TTC549 (cell line): ENCODE results near the gene GHR.
"Not testable (repeated sequence)": the region's sequence is repeated elsewhere in the genome, so short reads cannot be mapped to it uniquely, and the experiment has no call there.

Experiments
- FAIRE-seq: peaks from 2 replicates; lab custom pipeline; 2012; peaks lifted over from hg19 to GRCh38; lab: Jason Lieb, UNC

Gene GHR

DNA sequence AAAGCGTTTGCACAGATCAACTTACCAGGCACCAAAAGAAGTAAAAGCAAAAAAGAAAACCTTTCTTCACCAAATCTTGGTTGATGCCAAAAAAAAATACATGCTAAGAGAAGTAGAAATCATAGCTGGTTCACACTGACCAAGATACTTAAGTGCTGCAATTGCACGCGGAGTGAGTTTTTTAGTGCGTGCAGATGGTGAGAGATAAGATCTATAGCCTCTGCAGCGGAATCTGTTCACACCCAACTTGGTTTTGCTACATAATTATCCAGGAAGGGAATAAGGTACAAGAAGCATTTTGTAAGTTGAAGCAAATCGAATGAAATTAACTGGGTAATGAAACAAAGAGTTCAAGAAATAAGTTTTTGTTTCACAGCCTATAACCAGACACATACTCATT lies 297.0 kb downstream of the GHR start:
- FAIRE-seq: no peak

DNA sequence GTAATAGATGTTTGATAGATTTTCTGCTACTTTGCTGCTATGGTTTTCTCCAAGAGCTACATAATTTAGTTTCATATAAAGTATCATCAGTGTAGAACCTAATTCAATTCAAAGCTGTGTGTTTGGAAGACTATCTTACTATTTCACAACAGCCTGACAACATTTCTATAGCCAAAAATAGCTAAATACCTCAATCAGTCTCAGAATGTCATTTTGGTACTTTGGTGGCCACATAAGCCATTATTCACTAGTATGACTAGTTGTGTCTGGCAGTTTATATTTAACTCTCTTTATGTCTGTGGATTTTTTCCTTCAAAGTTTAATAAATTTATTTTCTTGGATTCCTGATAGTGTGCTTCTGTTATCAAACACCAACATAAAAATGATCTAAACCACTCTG lies 298.2 kb downstream of the GHR start:
- no peak for FAIRE-seq

GRCh38 chr5:42734531-42735058 lies 311.4 kb downstream of the GHR start:
- FAIRE-seq: not testable (repeated sequence)

GRCh38 chr5:42740920-42741319 lies 317.7 kb downstream of the GHR start:
- FAIRE-seq: no peak

DNA sequence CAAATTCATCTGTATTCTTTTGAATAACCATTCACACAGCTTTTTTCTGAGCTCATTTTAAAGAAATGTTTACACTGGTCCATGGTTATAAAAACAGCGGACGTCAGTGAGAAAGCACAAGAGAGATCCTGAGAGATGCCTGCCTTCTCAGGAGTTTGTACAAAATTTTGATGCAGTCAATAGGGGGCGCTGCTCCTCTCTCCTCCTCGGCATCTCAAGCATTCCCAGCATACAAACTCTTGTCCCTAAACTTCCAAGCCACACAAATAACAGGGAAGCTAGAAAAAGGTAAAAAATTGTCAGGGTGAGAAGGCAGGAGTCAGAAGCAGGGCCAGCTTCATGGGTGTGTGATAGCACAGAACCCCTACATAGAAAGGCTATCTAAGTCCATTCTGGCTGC lies 322.2 kb downstream of the GHR start:
- FAIRE-seq: no peak

DNA sequence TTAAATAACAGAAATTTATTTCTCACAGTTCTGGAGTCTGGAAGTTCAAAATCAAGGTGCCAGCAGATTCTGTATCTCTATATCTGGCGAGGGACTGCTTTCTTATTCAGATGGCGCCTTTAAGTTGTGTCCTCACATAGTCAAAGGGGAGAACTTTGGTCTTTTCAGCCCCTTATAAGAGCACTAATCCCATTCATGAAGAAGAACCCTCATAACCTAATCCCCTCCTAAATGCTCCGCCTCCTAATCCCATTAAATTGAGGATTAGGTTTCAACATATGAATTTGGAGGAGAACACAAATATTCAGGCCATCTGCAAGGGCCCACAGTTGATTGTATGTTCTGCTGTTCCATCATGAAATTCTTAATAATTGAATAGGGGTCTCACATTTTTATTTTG lies 322.6 kb downstream of the GHR start:
- no peak for FAIRE-seq

DNA sequence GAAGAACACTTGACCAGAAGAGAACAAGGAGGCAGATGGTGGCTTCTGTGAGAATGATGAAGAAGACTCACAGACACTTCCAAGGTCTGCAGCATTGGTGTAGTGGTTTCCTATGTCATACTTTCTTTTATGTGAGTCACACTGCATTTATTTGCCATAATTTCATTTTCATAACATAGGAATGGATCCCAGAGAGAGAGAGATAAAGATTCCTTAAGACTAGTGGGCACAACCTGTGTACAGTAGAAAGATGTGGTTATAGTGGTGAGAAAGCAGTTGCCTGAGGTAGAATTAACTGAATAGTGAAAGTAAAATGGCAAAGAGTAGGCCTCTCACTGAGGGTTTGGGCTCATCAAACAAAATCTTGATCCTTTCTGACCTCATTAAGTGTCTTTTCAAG lies 325.8 kb downstream of the GHR start:
- no peak for FAIRE-seq

- no peak for FAIRE-seq
Observed at GRCh38 chr5:42750507-42750906, 327.3 kb downstream of the GHR start.

DNA sequence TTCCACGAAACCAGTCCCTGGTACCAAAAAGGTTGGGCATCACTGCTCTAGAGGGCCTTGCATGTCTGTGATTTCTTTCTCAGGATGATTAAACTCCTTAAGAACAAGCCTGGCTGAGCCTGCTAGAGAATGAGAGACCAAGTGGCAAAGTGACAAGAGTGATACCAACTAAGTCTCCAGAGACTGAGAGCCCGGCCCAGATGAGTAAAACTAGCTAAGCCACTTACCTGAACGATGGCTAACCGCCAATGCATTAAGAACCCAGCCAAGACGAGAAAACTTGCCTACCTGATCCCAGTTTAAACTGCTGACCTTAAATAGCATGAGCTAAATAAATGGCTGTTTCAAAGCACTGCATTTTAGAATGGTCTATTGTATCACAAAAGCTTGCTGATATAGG lies 327.8 kb downstream of the GHR start:
- FAIRE-seq: no peak

DNA sequence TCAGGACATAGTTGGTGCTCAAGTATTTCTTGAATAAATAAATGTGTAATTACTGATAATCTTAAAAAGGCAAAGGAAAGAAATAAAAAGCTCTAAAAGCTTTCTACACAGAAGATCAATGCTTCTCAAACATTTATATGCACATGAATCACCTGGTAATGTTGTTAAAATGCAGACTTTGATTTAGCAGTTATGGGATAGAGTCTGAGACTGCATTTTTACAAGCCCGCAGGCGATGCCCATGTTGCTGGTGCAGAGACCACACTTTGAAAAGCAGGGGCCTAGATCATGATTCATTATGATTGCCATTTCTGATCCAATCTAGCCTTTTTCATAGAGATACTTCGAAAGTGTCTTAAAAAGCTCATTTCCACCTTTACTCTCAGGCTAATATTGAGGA lies 329.9 kb downstream of the GHR start:
- FAIRE-seq: no peak

- FAIRE-seq: no peak
Observed at GRCh38 chr5:42756606-42757601, 333.7 kb downstream of the GHR start, which contains the start of gene CCDC152. Gene CCDC152, plus strand, starts transcription at chr5:42756818. Its CDS starts 2,304 bp downstream, at chr5:42759122.

DNA sequence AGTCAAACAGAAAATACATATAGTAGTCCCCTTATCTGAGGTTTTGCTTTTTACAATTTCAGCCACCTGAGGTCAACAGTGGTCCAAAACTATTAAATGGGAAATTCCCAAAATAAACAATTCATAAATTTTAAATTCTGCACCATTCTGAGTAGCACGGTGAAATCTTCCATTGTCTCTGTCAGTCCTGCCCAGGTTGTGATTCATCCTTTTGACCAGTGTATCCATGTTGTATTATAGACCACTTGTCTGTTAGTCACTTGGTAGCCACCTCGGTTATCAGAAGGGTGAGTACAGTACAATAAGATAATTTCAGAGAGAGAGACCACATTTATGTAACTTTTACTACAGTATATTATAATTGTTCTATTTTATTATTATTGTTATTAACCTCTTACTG lies 336.2 kb downstream of the GHR start:
- no peak for FAIRE-seq

DNA sequence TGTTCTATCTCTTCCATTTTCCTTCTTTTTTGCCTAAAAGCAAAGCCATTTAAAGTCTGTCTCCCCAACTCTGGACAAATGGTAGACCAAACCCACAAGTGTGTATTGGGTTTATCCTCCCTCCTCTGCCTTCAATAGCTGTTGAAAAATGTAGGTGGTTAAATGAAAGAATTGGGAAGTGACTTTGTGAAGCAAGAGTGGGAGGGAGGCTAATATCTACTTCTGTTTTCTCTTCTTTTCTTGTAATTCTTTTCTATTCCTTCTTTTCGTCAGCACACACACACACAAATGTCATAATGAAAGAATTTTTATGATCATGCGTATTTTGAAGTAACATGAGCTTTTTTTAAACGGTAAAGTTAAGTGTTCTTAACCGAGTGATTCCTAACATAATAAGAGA lies 337.2 kb downstream of the GHR start:
- no peak for FAIRE-seq

- no peak for FAIRE-seq
Observed at GRCh38 chr5:42761791-42762190, 338.6 kb downstream of the GHR start.

DNA sequence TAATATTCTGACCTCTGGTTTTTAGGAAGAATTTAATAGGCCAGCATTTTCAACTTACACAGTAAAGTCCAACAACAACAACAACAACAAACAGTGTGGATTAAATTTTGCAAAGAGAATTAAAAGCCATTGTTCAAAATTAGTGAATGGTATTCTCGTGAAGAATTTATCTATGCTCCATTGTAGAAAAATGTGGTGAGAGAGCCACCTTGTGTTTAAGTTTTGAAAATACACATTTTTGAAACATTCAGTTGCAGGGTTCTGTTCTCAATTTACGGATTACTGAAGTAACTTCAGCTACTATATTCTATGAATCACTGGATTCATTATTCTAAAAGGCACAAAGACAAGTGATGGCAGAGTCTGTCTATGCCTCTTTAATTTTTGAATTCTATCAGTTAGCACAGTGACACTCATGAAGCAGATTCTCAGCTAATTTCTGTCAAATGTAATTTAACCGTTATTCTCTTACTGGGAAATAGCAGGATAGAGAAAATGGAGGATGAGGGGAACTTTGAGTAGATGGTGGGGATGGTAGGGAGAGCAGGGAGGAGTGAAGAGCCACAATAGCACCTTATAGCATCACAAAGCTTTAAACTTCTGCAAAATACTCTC lies 344.4 kb downstream of the GHR start:
- FAIRE-seq: peak; percentile 93

DNA sequence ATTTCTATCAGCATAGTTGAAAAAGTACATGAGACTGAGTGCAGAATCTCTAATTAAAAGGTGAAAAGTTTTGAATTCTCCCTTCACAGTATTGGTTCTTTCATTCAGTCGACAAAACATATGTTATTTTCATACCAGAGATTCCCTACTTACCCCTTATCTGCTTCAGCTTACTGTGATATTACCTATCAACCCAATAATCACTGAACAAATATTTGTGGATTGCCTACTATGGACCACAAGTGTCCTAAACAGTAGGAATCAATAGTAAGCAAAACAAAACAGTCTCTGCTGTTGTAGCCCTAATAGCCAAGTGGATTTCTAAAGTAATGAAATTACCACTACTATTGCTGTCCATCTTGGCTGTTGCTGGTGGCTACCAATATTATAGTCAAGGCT lies 344.9 kb downstream of the GHR start:
- no peak for FAIRE-seq

GRCh38 chr5:42770003-42770402 lies 346.8 kb downstream of the GHR start:
- FAIRE-seq: no peak
